ENCODE measurements around the gene GTSE1. TPM values are rescaled to one million over a fixed set of nuclear protein-coding genes. Genes with fewer than 3 reads are reported as not detected.

Gene GTSE1
- total and polyA plus RNA-seq, 4 experiments from 2014 or later: 0.64 TPM; not detected in 3

DNA sequence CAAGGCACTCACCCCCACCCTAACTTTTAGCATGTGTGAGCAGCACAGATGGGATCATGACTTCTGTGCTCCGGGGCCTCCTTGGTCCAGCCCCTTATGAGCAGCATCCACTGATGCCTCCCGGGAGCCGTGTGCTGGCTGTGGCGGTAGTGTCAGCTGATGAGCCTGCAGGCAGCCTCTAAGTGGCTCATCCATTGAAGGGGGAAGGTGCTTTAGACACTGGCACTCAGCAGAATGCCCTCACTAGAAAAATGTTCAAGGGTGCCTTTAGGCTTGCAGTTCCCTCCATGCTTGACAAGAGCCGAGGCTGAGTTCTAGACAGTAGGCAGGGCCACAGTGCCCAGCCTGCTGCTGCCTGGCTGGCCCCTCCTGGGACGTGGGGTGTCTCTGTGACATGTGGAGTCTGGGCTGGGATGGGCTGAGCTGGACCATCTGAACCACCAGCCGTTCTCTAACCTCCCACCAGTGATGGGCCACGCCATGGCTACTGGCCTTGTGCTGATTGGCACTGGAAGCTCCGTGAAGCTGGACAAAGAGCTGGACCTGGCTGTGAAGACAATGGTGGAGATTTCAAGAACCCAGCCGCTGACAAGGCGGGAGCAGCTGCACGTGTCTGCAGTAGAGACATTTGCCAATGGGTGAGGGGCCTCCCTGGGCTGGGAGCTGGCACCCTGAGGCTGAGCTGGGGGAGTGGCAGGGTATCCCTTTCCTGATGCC is 23.1 kb upstream of the GTSE1 start:
- no peak overlapping the region for H3K4me3 Mint-ChIP-seq
- H3K4me1 Mint-ChIP-seq: peaks cover 2 to 12% (median 6%) of the 10 kb centered on the region in 4 donors
- H3K9me3 Mint-ChIP-seq: peaks cover 0 to 2% (median 0%) of the 10 kb centered on the region in 8 donors
- intact Hi-C loops (cut with micrococcal nuclease): no loop called here
- H3K27ac Mint-ChIP-seq: no peak overlapping the region
- H3K36me3 Mint-ChIP-seq: peaks cover 19 to 29% of the 10 kb centered on the region in 2 donors
- POLR2A ChIA-PET (ENCODE audit: partially characterized antibody): no interaction called here
- CTCF ChIA-PET (ENCODE audit: partially characterized antibody): no interaction called here
- no peaks in the 10 kb centered on the region for H3K9me3 ChIP-seq (ENCODE audit: control insufficient read depth in 1 of 2, low read length in 2 of 2)
- no peaks in the 10 kb centered on the region for H3K27me3 ChIP-seq (ENCODE audit: insufficient read depth, low read length)
- H3K4me3 ChIP-seq (ENCODE audit: low read length in 2 of 2): no peak overlapping the region
- no peak for DNase-seq
- no peaks in the 10 kb centered on the region for H3K36me3 ChIP-seq (ENCODE audit: insufficient read depth, low read length)
- H3K4me1 ChIP-seq (ENCODE audit: insufficient read depth, low read length): peaks cover under 1% of the 10 kb centered on the region
- H3K27ac ChIP-seq (ENCODE audit: low read depth, low read length): no peak overlapping the region
- H3K27me3 Mint-ChIP-seq: no peaks in the 10 kb centered on the region

DNA sequence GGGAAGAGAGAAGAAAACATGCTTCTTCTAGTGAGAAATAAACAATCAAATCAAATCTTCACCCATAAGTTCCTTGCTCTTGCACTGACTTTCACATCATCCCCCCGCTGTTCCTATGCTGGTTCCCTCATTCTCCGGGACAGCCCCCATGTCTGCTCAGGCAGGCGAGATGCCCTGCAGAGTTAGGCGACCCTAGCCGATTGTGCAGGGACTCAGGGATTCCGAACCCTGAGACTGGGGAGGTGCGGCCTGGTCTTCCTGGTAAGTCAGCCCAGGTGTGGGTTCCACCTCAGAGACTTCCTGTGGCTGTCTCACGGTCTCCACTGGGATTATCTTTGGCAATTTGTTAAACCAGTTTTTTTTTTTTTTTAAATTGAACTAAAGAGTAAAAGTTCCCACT is 22.3 kb upstream of the GTSE1 start:
- peaks cover 19 to 29% of the 10 kb centered on the region in 2 donors for H3K36me3 Mint-ChIP-seq

DNA sequence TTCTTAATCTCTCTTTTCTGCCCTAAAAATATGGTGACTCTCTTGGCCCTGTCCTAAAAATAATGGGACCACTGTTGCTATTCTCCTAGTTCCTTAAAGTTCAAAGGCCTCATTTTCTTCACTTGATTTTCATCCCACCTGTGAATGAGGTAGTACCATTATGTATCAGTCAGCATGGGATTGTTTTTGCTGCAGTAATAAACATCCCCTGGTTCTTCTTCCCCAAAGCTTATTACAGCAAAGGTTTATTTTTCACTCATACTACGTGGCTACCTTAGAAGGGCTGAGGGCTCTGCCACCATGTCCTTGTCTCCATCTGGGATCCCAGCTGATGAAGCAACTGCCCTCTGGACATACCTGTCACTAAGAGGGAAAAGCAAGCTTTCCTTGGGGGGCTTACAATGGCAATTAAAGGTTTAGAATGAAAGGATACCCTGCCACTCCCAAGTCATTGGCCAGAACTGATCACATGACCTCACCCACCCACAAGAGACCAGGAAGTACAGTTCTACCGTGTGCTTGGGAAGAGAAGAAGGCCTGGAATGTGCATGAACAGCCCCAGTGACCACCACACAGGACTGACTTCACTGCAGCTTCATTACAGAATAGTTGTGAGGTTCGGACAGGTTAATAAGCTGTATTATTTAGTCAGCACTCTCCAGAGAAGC is 21.1 kb upstream of the GTSE1 start:
- DNase-seq: no peak
- H3K4me1 ChIP-seq (ENCODE audit: insufficient read depth, low read length): no peaks in the 10 kb centered on the region
- POLR2A ChIA-PET (ENCODE audit: partially characterized antibody): interaction anchor here (1.3 kb wide), 1 partner anchor 25 kb away, joined by 6 read pairs; the partner anchor contains the start of gene CDPF1
- H3K4me3 ChIP-seq (ENCODE audit: low read length in 2 of 2): no peak overlapping the region
- Mint-ChIP-seq H3K27me3 (no peaks in the 10 kb centered on the region), H3K36me3 (peaks cover 19 to 29% of the 10 kb centered on the region in 2 donors), H3K4me1 (no peaks in the 10 kb centered on the region), H3K9me3 (peaks cover 0 to 2% (median 0%) of the 10 kb centered on the region in 8 donors), H3K27ac (peak overlapping the region in 3 of 7 donors; percentile 19 to 42 (median 32)), H3K4me3 (no peak overlapping the region)
- intact Hi-C loops (cut with micrococcal nuclease): no loop called here
- H3K27me3 ChIP-seq (ENCODE audit: insufficient read depth, low read length): no peaks in the 10 kb centered on the region
- no peak overlapping the region for H3K27ac ChIP-seq (ENCODE audit: low read depth, low read length)
- CTCF ChIA-PET (ENCODE audit: partially characterized antibody): no interaction called here
- H3K9me3 ChIP-seq (ENCODE audit: control insufficient read depth in 1 of 2, low read length in 2 of 2): no peaks in the 10 kb centered on the region
- no peaks in the 10 kb centered on the region for H3K36me3 ChIP-seq (ENCODE audit: insufficient read depth, low read length)

More for the DNA sequence above, 22.3 kb upstream of the GTSE1 start:
- DNase-seq: no peak
- no peaks in the 10 kb centered on the region for H3K36me3 ChIP-seq (ENCODE audit: insufficient read depth, low read length)
- no peak overlapping the region for H3K27ac ChIP-seq (ENCODE audit: low read depth, low read length)
- no peak overlapping the region for H3K4me3 ChIP-seq (ENCODE audit: low read length in 2 of 2)
- Mint-ChIP-seq H3K4me3 (no peak overlapping the region), H3K4me1 (peaks cover 2 to 8% (median 4%) of the 10 kb centered on the region in 4 donors), H3K27ac (no peak overlapping the region), H3K9me3 (peaks cover 0 to 2% (median 0%) of the 10 kb centered on the region in 8 donors), H3K27me3 (no peaks in the 10 kb centered on the region)
- no peaks in the 10 kb centered on the region for H3K9me3 ChIP-seq (ENCODE audit: control insufficient read depth in 1 of 2, low read length in 2 of 2)
- H3K4me1 ChIP-seq (ENCODE audit: insufficient read depth, low read length): no peaks in the 10 kb centered on the region
- POLR2A ChIA-PET (ENCODE audit: partially characterized antibody): no interaction called here
- CTCF ChIA-PET (ENCODE audit: partially characterized antibody): no interaction called here
- intact Hi-C loops (cut with micrococcal nuclease): no loop called here
- H3K27me3 ChIP-seq (ENCODE audit: insufficient read depth, low read length): no peaks in the 10 kb centered on the region

DNA sequence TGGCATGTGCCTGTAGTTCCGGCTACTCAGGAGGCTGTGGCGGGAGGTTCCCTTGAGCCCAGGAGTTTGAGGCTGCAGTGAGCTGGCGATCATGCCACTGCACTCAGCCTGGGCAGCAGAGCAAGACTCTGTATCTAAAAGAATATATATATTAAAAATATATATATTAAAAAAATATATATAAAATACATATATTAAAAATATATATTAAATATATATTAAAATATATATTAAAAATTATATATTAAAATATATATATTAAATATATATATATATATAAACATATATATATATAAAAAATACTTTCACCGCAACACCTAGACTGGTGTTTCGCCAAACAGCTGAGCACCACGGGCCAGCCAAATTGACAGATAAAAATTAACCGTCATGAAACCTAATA is 20.1 kb upstream of the GTSE1 start:
- Histone ChIP-seq H3K4me3 (ENCODE audit: low read length in 2 of 2) (no peak overlapping the region), H3K27me3 (ENCODE audit: insufficient read depth, low read length) (no peaks in the 10 kb centered on the region), H3K4me1 (ENCODE audit: insufficient read depth, low read length) (no peaks in the 10 kb centered on the region), H3K36me3 (ENCODE audit: insufficient read depth, low read length) (no peaks in the 10 kb centered on the region), H3K9me3 (ENCODE audit: control insufficient read depth in 1 of 2, low read length in 2 of 2) (no peaks in the 10 kb centered on the region), H3K27ac (ENCODE audit: low read depth, low read length) (no peak overlapping the region)
- Mint-ChIP-seq H3K4me3 (no peak overlapping the region), H3K4me1 (no peaks in the 10 kb centered on the region), H3K27me3 (no peaks in the 10 kb centered on the region), H3K9me3 (peaks cover 0 to 2% (median 0%) of the 10 kb centered on the region in 8 donors), H3K27ac (no peak overlapping the region), H3K36me3 (peaks cover 19 to 29% of the 10 kb centered on the region in 2 donors)
- ChIA-PET CTCF (ENCODE audit: partially characterized antibody) (interaction anchor here (1.5 kb wide), 1 partner anchor 19 kb away, joined by 4 read pairs; no protein-coding TSS in a partner anchor), POLR2A (ENCODE audit: partially characterized antibody) (interaction anchor here (0.7 kb wide), 1 partner anchor 9 kb away, joined by 4 read pairs; the partner anchor contains the start of gene TTC38)
- intact Hi-C loops (cut with micrococcal nuclease): no loop called here
- DNase-seq: no peak

DNA sequence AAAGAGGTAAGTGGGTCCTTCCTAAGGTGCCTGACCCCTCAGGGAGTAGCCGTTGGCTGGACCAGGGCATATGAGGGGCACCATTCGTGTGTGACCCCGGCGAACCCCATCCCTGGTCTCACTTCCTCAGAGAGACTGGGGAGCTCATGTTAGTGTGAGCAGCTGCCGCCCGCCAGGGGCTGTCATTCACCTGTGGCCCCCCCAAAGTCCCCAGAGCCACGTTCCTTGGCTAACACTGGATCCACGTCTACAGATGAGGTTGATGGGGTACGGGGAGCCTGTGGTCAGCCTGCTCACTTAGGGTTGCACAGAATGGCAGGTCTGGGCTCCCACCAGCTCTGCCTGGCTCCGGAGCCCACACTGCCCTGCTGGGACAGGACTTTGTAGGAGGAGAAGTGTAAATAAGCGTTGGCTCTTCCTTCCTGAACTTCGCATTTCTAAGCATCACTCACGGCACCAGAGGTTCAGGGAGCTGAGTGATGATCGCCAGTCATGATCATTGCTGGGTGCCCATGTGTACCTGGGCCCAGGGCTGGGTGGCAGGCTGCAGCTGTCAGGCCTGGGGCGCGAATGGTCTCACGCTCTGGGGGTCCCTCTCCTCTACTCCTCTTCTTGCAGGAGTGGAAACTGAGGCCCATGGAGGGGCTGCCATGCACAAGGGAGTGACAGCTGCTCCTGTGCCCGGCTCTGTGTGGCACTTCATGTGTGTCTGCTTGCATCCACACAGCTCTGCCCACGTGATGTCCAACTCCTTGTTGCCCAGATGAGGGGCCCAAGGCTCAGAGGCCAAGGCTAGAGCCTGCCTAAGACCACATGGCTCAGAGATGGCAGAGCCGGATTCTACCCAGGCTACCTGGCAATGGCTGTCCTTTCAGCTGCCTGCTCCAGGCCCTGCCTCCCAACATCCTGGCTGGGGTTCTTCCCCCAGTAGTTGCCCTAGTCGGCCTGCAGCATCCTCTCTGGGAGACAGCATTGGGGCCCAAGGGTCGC is 17.7 kb upstream of the GTSE1 start:
- H3K36me3 ChIP-seq (ENCODE audit: insufficient read depth, low read length): no peaks in the 10 kb centered on the region
- Mint-ChIP-seq H3K4me3 (peak overlapping the region in 1 of 8 donors; percentile 6), H3K27me3 (no peaks in the 10 kb centered on the region), H3K9me3 (peaks cover 0 to 2% (median 0%) of the 10 kb centered on the region in 8 donors), H3K4me1 (no peaks in the 10 kb centered on the region), H3K36me3 (peaks cover 18 to 30% of the 10 kb centered on the region in 2 donors), H3K27ac (no peak overlapping the region)
- CTCF ChIA-PET (ENCODE audit: partially characterized antibody): interaction anchor here (1.0 kb wide), 1 partner anchor 37 kb away, joined by 3 read pairs; no protein-coding TSS in a partner anchor
- POLR2A ChIA-PET (ENCODE audit: partially characterized antibody): no interaction called here
- no peaks in the 10 kb centered on the region for H3K27me3 ChIP-seq (ENCODE audit: insufficient read depth, low read length)
- no peak overlapping the region for H3K4me3 ChIP-seq (ENCODE audit: low read length in 2 of 2)
- no peak for DNase-seq
- no peak overlapping the region for H3K27ac ChIP-seq (ENCODE audit: low read depth, low read length)
- H3K4me1 ChIP-seq (ENCODE audit: insufficient read depth, low read length): no peaks in the 10 kb centered on the region
- intact Hi-C loops (cut with micrococcal nuclease): no loop called here
- no peaks in the 10 kb centered on the region for H3K9me3 ChIP-seq (ENCODE audit: control insufficient read depth in 1 of 2, low read length in 2 of 2)

DNA sequence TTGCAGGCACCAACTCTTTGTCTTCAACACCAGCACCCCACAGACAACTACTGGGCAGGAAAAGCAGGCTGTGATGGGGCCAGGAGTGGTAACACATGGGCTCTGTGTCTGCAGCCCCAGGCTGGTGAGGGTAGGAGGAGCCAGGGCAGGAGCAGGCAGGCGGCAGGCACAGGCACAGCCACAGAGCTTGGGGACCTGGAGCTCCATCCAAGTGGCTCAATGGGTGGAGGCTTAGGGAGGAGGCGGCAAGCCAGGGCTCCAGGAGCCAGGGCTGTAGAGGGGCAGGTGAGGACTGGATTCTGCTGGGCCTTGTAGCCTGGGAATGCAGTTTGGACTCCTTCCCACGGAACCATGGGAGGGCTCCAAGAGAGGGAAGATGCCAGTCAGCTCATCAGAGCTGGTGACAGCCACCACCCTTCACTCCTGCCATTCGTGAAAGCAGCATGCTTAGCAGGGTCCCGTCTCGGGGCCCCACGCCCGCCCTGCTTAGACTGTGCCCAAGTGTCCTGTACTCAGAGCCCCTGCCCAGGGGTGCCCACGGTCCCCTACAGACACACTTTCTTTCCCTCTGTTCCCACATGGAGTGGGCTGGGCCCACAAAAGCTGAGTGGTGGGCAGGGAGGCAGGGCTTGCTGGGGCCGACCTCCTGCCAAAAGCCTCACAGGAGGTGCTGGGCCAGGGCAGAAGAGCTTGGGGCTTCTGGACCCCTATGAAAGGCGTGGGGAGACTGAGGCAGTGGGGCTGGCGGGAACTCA is 16.4 kb upstream of the GTSE1 start:
- Histone ChIP-seq H3K9me3 (ENCODE audit: control insufficient read depth in 1 of 2, low read length in 2 of 2) (no peaks in the 10 kb centered on the region), H3K27ac (ENCODE audit: low read depth, low read length) (no peak overlapping the region), H3K4me1 (ENCODE audit: insufficient read depth, low read length) (no peaks in the 10 kb centered on the region), H3K4me3 (ENCODE audit: low read length in 2 of 2) (no peak overlapping the region), H3K36me3 (ENCODE audit: insufficient read depth, low read length) (no peaks in the 10 kb centered on the region), H3K27me3 (ENCODE audit: insufficient read depth, low read length) (no peaks in the 10 kb centered on the region)
- DNase-seq: no peak
- CTCF ChIA-PET (ENCODE audit: partially characterized antibody): no interaction called here
- Mint-ChIP-seq H3K9me3 (peaks cover 0 to 2% (median 0%) of the 10 kb centered on the region in 8 donors), H3K4me1 (no peaks in the 10 kb centered on the region), H3K36me3 (peaks cover 22 to 28% of the 10 kb centered on the region in 2 donors), H3K27me3 (no peaks in the 10 kb centered on the region), H3K27ac (peak overlapping the region in 2 of 7 donors; percentile 22 to 41), H3K4me3 (no peak overlapping the region)
- POLR2A ChIA-PET (ENCODE audit: partially characterized antibody): no interaction called here
- intact Hi-C loops (cut with micrococcal nuclease): no loop called here
